ENCODE measurements around the gene LRP1B. TPM values are rescaled to one million over a fixed set of nuclear protein-coding genes. Genes with fewer than 3 reads are reported as not detected.
A peak's percentile ranks its signal among the peaks of the same experiment; 100 is the strongest.

Gene LRP1B
- total RNA-seq, 1 experiment from 2014 or later, result 0.17 TPM

GRCh38 chr2:141475801-141476200 is 655.0 kb downstream of the LRP1B start:
- Histone ChIP-seq H3K4me3 (ENCODE audit: insufficient read depth, low read depth, low read length) (no peak overlapping the region), H3K27me3 (ENCODE audit: control insufficient read depth, insufficient read depth, low read length) (no peaks in the 10 kb centered on the region)
- DNase-seq, result no peak

GRCh38 chr2:141468761-141469160 is 662.1 kb downstream of the LRP1B start:
- no peak for DNase-seq
- no peaks in the 10 kb centered on the region for H3K36me3 ChIP-seq (replicated peaks; ENCODE audit: control insufficient read depth, insufficient read depth, low read length)
- no peaks in the 10 kb centered on the region; the same call in 1 of the 2 replicates for H3K27me3 ChIP-seq (ENCODE audit: control insufficient read depth, insufficient read depth, low read length)
- H3K4me3 ChIP-seq (ENCODE audit: insufficient read depth, low read depth, low read length), result no peak overlapping the region

More at GRCh38 chr2:141475801-141476200, 655.0 kb downstream of the LRP1B start:
- H3K36me3 ChIP-seq (replicated peaks; ENCODE audit: control insufficient read depth, insufficient read depth, low read length), result no peaks in the 10 kb centered on the region

- Histone ChIP-seq H3K4me3 (ENCODE audit: insufficient read depth, low read depth, low read length) (no peak overlapping the region), H3K27me3 (ENCODE audit: control insufficient read depth, insufficient read depth, low read length) (no peaks in the 10 kb centered on the region; the same call in 1 of the 2 replicates), H3K36me3 (replicated peaks; ENCODE audit: control insufficient read depth, insufficient read depth, low read length) (no peaks in the 10 kb centered on the region)
- DNase-seq, result no peak
Measured at GRCh38 chr2:141467331-141467730, 663.5 kb downstream of the LRP1B start.

GRCh38 chr2:141464995-141465394 is 665.8 kb downstream of the LRP1B start:
- DNase-seq, result no peak
- H3K36me3 ChIP-seq (replicated peaks; ENCODE audit: control insufficient read depth, insufficient read depth, low read length), result no peaks in the 10 kb centered on the region
- H3K27me3 ChIP-seq (ENCODE audit: control insufficient read depth, insufficient read depth, low read length), result no peaks in the 10 kb centered on the region; the same call in 1 of the 2 replicates
- H3K4me3 ChIP-seq (ENCODE audit: insufficient read depth, low read depth, low read length), result no peak overlapping the region

GRCh38 chr2:141458351-141458750 is 672.5 kb downstream of the LRP1B start:
- DNase-seq, result no peak
- Histone ChIP-seq H3K27me3 (ENCODE audit: control insufficient read depth, insufficient read depth, low read length) (no peaks in the 10 kb centered on the region), H3K4me3 (ENCODE audit: insufficient read depth, low read depth, low read length) (no peak overlapping the region), H3K36me3 (replicated peaks; ENCODE audit: control insufficient read depth, insufficient read depth, low read length) (no peaks in the 10 kb centered on the region)

GRCh38 chr2:141455877-141456276 is 674.9 kb downstream of the LRP1B start:
- Histone ChIP-seq H3K27me3 (ENCODE audit: control insufficient read depth, insufficient read depth, low read length) (no peaks in the 10 kb centered on the region), H3K36me3 (replicated peaks; ENCODE audit: control insufficient read depth, insufficient read depth, low read length) (no peaks in the 10 kb centered on the region), H3K4me3 (ENCODE audit: insufficient read depth, low read depth, low read length) (no peak overlapping the region)
- DNase-seq, result no peak

- H3K36me3 ChIP-seq (replicated peaks; ENCODE audit: control insufficient read depth, insufficient read depth, low read length), result no peaks in the 10 kb centered on the region
- H3K4me3 ChIP-seq (ENCODE audit: insufficient read depth, low read depth, low read length), result no peak overlapping the region
- DNase-seq, result no peak
- H3K27me3 ChIP-seq (ENCODE audit: control insufficient read depth, insufficient read depth, low read length), result no peaks in the 10 kb centered on the region
Measured at GRCh38 chr2:141455211-141455826, 675.5 kb downstream of the LRP1B start.

- DNase-seq, result peak; percentile 4
- Histone ChIP-seq H3K4me3 (ENCODE audit: insufficient read depth, low read depth, low read length) (no peak overlapping the region), H3K36me3 (replicated peaks; ENCODE audit: control insufficient read depth, insufficient read depth, low read length) (no peaks in the 10 kb centered on the region), H3K27me3 (ENCODE audit: control insufficient read depth, insufficient read depth, low read length) (no peaks in the 10 kb centered on the region)
Measured at GRCh38 chr2:141440072-141440635, 690.7 kb downstream of the LRP1B start.

- H3K4me3 ChIP-seq (ENCODE audit: insufficient read depth, low read depth, low read length), result no peak overlapping the region
- H3K36me3 ChIP-seq (replicated peaks; ENCODE audit: control insufficient read depth, insufficient read depth, low read length), result no peaks in the 10 kb centered on the region
- no peak for DNase-seq
- H3K27me3 ChIP-seq (ENCODE audit: control insufficient read depth, insufficient read depth, low read length), result no peaks in the 10 kb centered on the region
Measured at GRCh38 chr2:141439524-141439923, 691.3 kb downstream of the LRP1B start.

- Histone ChIP-seq H3K4me3 (ENCODE audit: insufficient read depth, low read depth, low read length) (no peak overlapping the region), H3K36me3 (replicated peaks; ENCODE audit: control insufficient read depth, insufficient read depth, low read length) (no peaks in the 10 kb centered on the region), H3K27me3 (ENCODE audit: control insufficient read depth, insufficient read depth, low read length) (no peaks in the 10 kb centered on the region)
- no peak for DNase-seq
Measured at GRCh38 chr2:141438536-141438935, 692.3 kb downstream of the LRP1B start.

- no peak overlapping the region for H3K4me3 ChIP-seq (ENCODE audit: insufficient read depth, low read depth, low read length)
- H3K36me3 ChIP-seq (replicated peaks; ENCODE audit: control insufficient read depth, insufficient read depth, low read length), result no peaks in the 10 kb centered on the region
- DNase-seq, result no peak
- H3K27me3 ChIP-seq (ENCODE audit: control insufficient read depth, insufficient read depth, low read length), result no peaks in the 10 kb centered on the region
Measured at GRCh38 chr2:141437521-141437920, 693.3 kb downstream of the LRP1B start.

GRCh38 chr2:141423124-141423523 is 707.7 kb downstream of the LRP1B start:
- no peaks in the 10 kb centered on the region for H3K36me3 ChIP-seq (replicated peaks; ENCODE audit: control insufficient read depth, insufficient read depth, low read length)
- no peaks in the 10 kb centered on the region for H3K27me3 ChIP-seq (ENCODE audit: control insufficient read depth, insufficient read depth, low read length)
- no peak for DNase-seq
- H3K4me3 ChIP-seq (ENCODE audit: insufficient read depth, low read depth, low read length), result no peak overlapping the region

- no peak for DNase-seq
- H3K4me3 ChIP-seq (ENCODE audit: insufficient read depth, low read depth, low read length), result no peak overlapping the region
- no peaks in the 10 kb centered on the region for H3K36me3 ChIP-seq (replicated peaks; ENCODE audit: control insufficient read depth, insufficient read depth, low read length)
- no peaks in the 10 kb centered on the region for H3K27me3 ChIP-seq (ENCODE audit: control insufficient read depth, insufficient read depth, low read length)
Measured at GRCh38 chr2:141417246-141417797, 713.5 kb downstream of the LRP1B start.

- no peak overlapping the region for H3K4me3 ChIP-seq (ENCODE audit: insufficient read depth, low read depth, low read length)
- H3K27me3 ChIP-seq (ENCODE audit: control insufficient read depth, insufficient read depth, low read length), result no peaks in the 10 kb centered on the region
Measured at GRCh38 chr2:141411419-141411818, 719.4 kb downstream of the LRP1B start.

GRCh38 chr2:141399270-141399669 is 731.5 kb downstream of the LRP1B start:
- H3K36me3 ChIP-seq (replicated peaks; ENCODE audit: control insufficient read depth, insufficient read depth, low read length), result no peaks in the 10 kb centered on the region
- no peak overlapping the region for H3K4me3 ChIP-seq (ENCODE audit: insufficient read depth, low read depth, low read length)
- H3K27me3 ChIP-seq (ENCODE audit: control insufficient read depth, insufficient read depth, low read length), result no peaks in the 10 kb centered on the region
- DNase-seq, result no peak

More at GRCh38 chr2:141411419-141411818, 719.4 kb downstream of the LRP1B start:
- H3K36me3 ChIP-seq (replicated peaks; ENCODE audit: control insufficient read depth, insufficient read depth, low read length), result no peaks in the 10 kb centered on the region
- no peak for DNase-seq

Data from H7 (cell line).